Dermis blood vessel endothelial cell (primary cell): ENCODE results near the gene SP140. TPM values are rescaled to one million over a fixed set of nuclear protein-coding genes. Genes with fewer than 3 reads are reported as not detected.
"Not testable (repeated sequence)": the region's sequence is repeated elsewhere in the genome, so short reads cannot be mapped to it uniquely, and the experiment has no call there.

Source experiments
- DNase-seq: peaks from one replicate; pipeline ENCODE4 v3.0.0; 2010
- total RNA-seq: library from RNA; depleted of rRNA; stranded (reverse); fragments of >200 nt; gene quantifications from 2 replicates; pipeline ENCODE4 v1.2.3, GENCODE V29; 2014

Gene SP140
- total RNA-seq = 0.09 TPM in 1 of 2 replicates, not detected in the other

GRCh38 chr2:230225486-230225885 is at the start of gene SP140:
Gene SP140 (plus strand): TSS chr2:230225736. CDS start chr2:230225845, 109 bp downstream.
- DNase-seq = no peak

DNA sequence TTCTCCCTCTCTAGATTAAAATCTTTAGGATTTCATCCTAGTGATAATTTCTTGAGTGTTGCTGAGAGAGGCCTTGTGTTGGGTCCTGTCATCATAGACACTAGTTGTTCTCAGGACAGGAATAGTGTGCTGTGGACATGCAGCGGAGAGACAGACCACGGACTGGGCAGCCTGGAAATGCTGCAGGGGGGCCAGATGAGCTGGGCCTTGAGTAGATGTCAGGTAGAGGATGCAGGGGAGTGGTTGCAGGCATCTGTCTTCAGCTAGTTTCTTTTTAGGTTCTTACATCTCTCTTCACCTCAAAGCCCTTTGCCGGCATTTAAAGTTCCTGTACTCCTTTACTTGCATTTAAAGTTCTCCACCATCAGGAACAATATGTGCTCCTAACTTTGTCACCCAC is 48.5 kb upstream of the SP140 start:
- DNase-seq = no peak

GRCh38 chr2:230178546-230179485 is 46.7 kb upstream of the SP140 start:
- DNase-seq = no peak

- DNase-seq = no peak
Measured at GRCh38 chr2:230179907-230180306, 45.6 kb upstream of the SP140 start.

- DNase-seq = no peak
Measured at GRCh38 chr2:230181195-230181594, 44.3 kb upstream of the SP140 start.

DNA sequence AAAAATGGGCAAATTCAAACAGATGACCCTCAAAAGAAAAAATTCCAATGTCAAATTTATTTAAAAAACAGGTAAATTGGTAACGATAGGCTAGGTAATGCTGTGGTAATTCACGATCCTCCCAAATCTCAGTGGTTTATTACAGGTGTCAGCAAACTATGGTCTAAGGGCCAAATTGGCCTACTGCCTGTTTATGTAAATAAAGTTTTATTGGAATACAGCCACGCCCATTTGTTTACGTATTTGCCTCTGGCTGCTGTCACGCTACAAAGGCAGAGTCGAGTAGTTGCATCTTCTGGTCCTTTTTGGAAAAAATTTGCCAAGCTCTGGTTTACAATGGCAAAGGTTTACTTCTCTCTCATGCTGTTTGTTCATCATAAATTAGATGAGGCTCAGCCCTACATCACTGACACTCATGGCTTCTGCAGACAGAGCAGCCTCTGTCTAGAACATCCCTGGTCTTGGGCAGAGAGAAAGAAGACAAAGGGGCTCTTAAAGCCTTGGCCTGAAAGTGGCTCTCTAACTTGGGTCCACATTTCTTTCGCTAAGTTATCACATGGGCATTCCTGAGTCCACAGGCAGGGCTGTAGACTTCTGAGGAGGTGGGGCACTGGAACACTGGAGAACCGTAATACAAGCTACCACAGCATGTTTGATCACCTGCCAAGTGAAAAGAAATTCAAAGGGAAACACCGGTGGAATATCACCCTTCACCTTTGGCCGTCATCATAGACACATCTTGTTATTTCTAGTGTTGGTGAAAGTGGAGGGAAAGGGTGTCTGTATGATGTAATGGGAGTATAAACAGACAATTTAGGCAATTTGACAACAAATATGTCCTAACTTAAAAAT is 40.6 kb upstream of the SP140 start:
- no peak for DNase-seq

DNA sequence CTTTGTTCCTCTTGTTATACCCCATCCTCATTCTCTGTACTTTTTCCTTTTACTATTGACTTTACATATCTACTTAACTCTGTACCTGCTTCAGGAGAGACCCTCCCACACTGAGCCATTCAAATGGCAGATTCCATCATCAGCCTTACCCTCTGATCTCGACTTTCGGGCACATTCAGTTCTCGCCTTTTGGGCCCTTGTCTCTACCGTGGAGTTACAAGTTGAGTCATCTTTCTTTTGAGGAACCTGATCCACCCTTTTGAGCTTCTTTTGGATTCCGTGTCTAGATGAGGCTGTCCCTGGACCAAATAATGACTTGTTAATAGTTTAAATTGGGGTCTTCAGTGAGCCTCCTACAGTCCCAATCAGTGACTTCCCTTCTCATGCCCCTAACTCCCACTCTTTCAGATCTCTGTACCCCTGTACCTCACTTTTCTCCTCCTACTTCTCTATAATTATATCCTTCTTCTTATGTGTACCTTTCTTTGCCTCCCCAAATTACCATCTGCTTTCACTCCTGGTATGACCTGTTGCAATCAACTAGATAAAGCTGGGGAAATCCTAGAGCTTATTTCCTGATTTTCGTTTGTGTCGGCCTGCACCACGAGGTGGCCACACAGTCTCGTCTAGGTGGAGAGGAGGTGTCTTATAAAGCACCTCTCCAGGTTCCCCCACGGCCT is 23.0 kb upstream of the SP140 start:
- no peak for DNase-seq

DNA sequence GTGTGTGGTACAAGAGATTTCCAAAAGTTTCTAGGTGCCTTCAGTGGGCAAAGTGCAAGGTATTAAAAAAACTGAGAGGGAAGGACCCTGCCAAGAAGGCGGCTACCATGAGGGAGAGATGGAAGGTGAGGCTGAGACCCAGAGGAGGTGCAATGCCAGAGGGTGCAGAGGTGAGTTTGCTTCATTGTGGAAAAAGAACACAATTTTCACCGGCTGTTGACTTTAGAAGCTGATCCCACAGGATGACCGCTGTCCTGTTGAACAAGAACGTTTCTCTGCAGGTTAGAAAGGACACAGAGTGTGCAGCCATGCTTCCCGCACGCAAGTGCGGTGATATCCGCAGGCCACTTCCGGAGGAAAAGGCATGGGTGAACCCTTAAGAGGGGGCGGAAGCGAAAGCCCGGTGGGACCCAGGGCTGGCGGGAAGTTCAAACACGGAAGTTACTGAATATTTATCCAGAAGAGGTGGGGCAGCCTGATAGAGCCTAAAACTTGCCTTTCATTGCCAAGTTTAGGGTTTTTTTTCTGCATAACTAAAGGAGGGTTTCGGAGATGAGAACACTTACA is 22.3 kb upstream of the SP140 start:
- DNase-seq = peak; percentile 6

- DNase-seq = no peak
Measured at GRCh38 chr2:230205034-230205433, 20.5 kb upstream of the SP140 start.

DNA sequence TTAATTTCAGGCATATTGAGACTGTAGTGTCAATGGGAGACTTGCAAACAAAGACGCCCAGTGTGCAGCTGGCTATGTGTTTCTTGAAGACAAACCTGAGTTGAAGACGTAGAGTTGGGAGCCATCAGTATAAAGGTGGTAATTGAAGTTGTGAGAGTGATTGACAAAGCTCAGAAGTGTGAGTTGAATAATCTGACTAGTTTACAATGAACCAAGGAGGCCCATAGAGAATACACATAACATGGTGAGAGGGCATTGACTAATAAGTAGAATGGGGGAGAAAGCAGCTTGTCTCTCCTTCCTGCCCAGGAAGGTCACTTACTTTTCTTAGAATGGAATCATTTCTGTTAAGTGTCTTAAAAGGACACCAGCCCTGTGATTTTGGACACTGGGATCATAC is 19.8 kb upstream of the SP140 start:
- no peak for DNase-seq

DNA sequence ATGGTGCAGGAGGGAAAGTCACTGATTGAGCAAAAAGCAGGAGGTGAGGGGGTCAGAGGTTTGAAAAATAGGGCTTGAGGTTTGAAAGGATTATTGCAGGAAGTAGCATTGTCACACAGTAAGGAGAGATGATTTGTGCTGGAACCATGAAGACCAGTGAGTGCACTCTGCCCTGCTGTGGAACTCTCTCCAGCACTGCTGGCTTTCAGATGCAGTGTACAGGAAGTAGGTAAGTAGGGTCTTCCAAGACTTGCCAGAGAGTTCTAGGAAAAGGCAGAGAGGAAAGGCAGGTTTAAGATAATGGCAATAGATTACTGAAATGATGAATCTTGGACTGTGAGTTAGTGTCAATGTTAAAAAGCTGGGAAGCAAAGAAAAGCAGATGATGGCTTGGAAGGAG is 17.0 kb upstream of the SP140 start:
- no peak for DNase-seq

DNA sequence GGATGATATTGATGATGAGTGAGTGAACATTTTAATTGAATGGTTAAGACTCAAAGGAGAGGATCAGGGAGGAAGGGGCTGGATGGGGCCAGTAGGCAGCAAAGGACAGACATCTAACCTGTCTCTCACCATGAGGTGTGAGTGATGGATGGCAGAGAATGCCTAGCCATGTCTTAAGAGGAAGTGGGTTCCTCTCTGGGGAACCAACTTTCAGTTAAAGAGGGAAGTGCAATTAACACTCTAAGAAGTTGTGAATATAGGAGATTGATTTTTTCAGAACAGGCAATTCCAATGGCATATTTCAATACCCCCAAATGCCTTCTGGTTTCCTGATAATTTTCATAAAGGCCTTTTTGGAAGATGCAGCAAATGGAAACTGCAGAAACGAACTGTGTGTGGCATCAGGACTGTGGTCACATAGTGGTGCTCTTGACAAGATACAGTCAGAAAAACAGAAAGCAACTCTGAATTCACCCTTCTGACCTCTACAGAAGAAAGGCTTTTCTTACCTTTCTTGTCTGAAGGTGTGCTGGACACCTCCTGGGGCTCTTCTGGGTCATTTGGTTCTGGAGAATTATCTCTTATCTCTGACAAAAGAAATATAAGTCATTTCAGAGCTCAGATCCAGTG is 16.0 kb upstream of the SP140 start:
- DNase-seq = no peak

DNA sequence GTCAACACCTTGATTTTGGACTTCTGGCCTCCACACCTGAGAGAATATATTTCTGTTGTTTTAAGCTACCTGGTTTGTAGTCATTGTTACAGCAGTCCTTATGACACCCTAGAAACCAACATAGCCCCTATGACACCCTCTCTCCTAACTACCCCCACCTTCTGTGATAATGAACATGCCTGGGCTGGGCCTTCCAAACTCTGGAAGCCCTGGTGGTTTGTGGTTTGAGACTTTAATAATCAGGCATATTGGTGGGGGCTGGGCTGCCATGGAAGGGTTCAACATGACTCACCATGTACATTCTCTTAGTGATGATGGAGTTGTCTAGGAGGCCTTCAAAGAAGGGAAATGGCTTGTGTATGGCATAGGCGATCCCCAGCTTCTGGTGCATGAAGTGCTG is 9.0 kb upstream of the SP140 start:
- DNase-seq = no peak

GRCh38 chr2:230217424-230217823 is 8.1 kb upstream of the SP140 start:
- DNase-seq = no peak

GRCh38 chr2:230218421-230218820 is 7.1 kb upstream of the SP140 start:
- DNase-seq = peak; percentile 10

GRCh38 chr2:230219419-230220331 is 5.9 kb upstream of the SP140 start, which contains the start of gene SP110:
Gene SP110 (minus strand): TSS chr2:230219984. CDS start chr2:230216927, 3,057 bp downstream.
- peak; percentile 74 for DNase-seq

GRCh38 chr2:230220347-230220969 is 5.1 kb upstream of the SP140 start:
- DNase-seq = no peak

DNA sequence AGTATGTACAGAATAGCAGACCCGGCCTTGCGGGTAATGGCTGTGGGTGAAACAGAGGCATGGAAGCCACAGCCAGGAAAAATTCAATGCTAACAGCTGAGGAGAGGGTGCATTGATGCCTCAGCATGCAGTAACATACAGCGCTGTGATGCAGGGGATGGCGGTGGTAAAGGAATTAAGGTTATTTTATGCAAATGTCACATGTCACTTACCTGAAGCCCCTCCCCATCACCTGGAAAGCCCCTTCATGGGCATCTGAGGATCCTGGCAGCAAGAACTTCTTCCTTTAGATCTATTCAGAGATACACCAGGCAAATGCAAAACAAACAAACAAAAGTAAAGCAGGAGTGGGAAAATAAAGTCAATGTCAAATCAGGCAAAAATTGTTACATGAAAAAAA is 4.0 kb upstream of the SP140 start:
- DNase-seq = no peak

GRCh38 chr2:230222829-230223228 is 2.7 kb upstream of the SP140 start:
- DNase-seq = not testable (repeated sequence)

GRCh38 chr2:230224458-230224857 is 1.1 kb upstream of the SP140 start:
- no peak for DNase-seq
